Measurements from ENCODE around the gene SLC47A1. TPM values are rescaled to one million over a fixed set of nuclear protein-coding genes. Genes with fewer than 3 reads are reported as not detected.

The SLC47A1 gene
- total and polyA plus RNA-seq, 2 of the 13 experiments (the other 11 are each of a cell fraction or from before 2014, with no cell fraction given): 42.1 to 67.5 TPM

- POLR2A ChIA-PET: interaction anchor here (0.9 to 4.0 kb wide), 6 partner anchors 13 to 108 kb away, joined by 3 to 43 read pairs (median 8); partner anchors contain the start of genes ALDH3A2 and SLC47A1
- DNase-seq (ENCODE audit: low spot score) (peak; percentile 85), FAIRE-seq (peak; percentile 8), ATAC-seq (peak; percentile 64)
- Histone ChIP-seq H4K20me1 (ENCODE audit: insufficient read depth, low read length) (no peaks in the 10 kb centered on the region), H3K79me2 (ENCODE audit: insufficient read depth, low read length) (no peaks in the 10 kb centered on the region), H3K27me3 (ENCODE audit: control insufficient read depth in 1 of 2, insufficient read depth in 2 of 2, low read length in 2 of 2) (no peaks in the 10 kb centered on the region), H3K36me3 (replicated peaks in 1 of 2; ENCODE audit: control insufficient read depth in 1 of 2, insufficient read depth in 2 of 2, low read length in 2 of 2) (peaks cover 2 to 30% of the 10 kb centered on the region in 2 experiments; a peak in 4 of 5 replicates), H3K9me3 (ENCODE audit: low read length) (no peaks in the 10 kb centered on the region), H3K9ac (ENCODE audit: insufficient read depth, low read depth, low read length) (peak overlapping the region; percentile 50), H3K27ac (ENCODE audit: extremely low read length, insufficient read depth, low read length) (peak overlapping the region; percentile 89), H3K4me3 (replicated peaks in 1 of 3; ENCODE audit: insufficient read depth in 1 of 3, low read depth in 2 of 3, low read length in 3 of 3) (0 out of 6 replicates have a peak overlapping the region, but pooled peaks of 1 of the 3 experiments have one; percentile 24), H3K4me2 (ENCODE audit: low read depth, low read length) (peak overlapping the region; percentile 54), H2AFZ (ENCODE audit: low read length) (no peak overlapping the region), H3K4me1 (ENCODE audit: insufficient read depth, low read length) (peaks cover 68% of the 10 kb centered on the region)
- intact Hi-C loops (cut with micrococcal nuclease; ENCODE audit: unreplicated experiment): loop anchor here (1.0 to 2.0 kb wide), 2 partner anchors 18 to 97 kb away; partner anchors contain the start of genes ALDH3A2 and SLC47A1
- in situ Hi-C loops (cut with HindIII; ENCODE audit: extremely low pct_ligation_motif_present, low pct_unique_long_range_greater_than_20kb): no loop called here
- 27% methylated on average over 8 of the region's 9 CpGs for WGBS (ENCODE audit: low lambda C conversion rate)
- no TSS peak for BruUV-seq (replicated peaks)
- CTCF ChIA-PET (ENCODE audit: low intra/inter-chr PET ratio, low total read pairs): no interaction called here
- TF ChIP-seq FOXP1 (IDR thresholded peaks at IDR 0.05) (no peak), FOXP1 (CRISPR knock-in tag; IDR thresholded peaks at IDR 0.05) (peak; percentile 65; the same call in 1 of the 2 replicates), ZNF83 (CRISPR knock-in tag; IDR thresholded peaks at IDR 0.05; ENCODE audit: borderline replicate concordance) (no peak), HINFP (CRISPR knock-in tag; IDR thresholded peaks at IDR 0.05; ENCODE audit: low read depth) (0 out of 2 replicates have a peak, but pooled peaks have one; percentile 21), ETV5 (CRISPR knock-in tag; IDR thresholded peaks at IDR 0.05; ENCODE audit: borderline replicate concordance) (peak; percentile 20; the same call in 1 of the 2 replicates), RBM39 (IDR thresholded peaks at IDR 0.05; ENCODE audit: low read depth, low read length, poor library complexity, severe bottlenecking) (no peak), POLR2A (IDR thresholded peaks at IDR 0.05; ENCODE audit: insufficient read depth in 1 of 2, low read depth in 2 of 2, low read length in 2 of 2) (peak in 1 of 2 experiments; percentile 33; a peak in 1 of 4 replicates), MIXL1 (CRISPR knock-in tag; IDR thresholded peaks at IDR 0.05) (peak; percentile 69; the same call in 1 of the 2 replicates), ARID2 (CRISPR knock-in tag; IDR thresholded peaks at IDR 0.05; ENCODE audit: borderline replicate concordance) (no peak), ZNF510 (CRISPR knock-in tag; IDR thresholded peaks at IDR 0.05; ENCODE audit: low read depth) (0 out of 2 replicates have a peak, but pooled peaks have one; percentile 49), FOXP4 (CRISPR knock-in tag; IDR thresholded peaks at IDR 0.05) (peak; percentile 54), KMT2A (CRISPR knock-in tag; IDR thresholded peaks at IDR 0.05) (0 out of 2 replicates have a peak, but pooled peaks have one; percentile 9), ZFYVE20 (CRISPR knock-in tag; IDR thresholded peaks at IDR 0.05; ENCODE audit: borderline replicate concordance, low read depth) (no peak), TAF1 (CRISPR knock-in tag; IDR thresholded peaks at IDR 0.05) (0 out of 2 replicates have a peak, but pooled peaks have one; percentile 10), TBP (CRISPR knock-in tag; IDR thresholded peaks at IDR 0.05) (no peak), ZNF609 (CRISPR knock-in tag; IDR thresholded peaks at IDR 0.05; ENCODE audit: borderline replicate concordance) (peak; percentile 34; the same call in 1 of the 2 replicates)
Measured at GRCh38 chr17:19551591-19552148, 18.0 kb downstream of the SLC47A1 start.
